HG03139 (cell line): ENCODE data around the gene DTYMK.
"Not testable (repeated sequence)": the region's sequence is repeated elsewhere in the genome, so short reads cannot be mapped to it uniquely, and the experiment has no call there.

ENCODE experiments used
- ATAC-seq: cut with Tn5 transposase; IDR thresholded peaks from one replicate; pipeline ENCODE4 v1.9.1; 2021; ENCODE audit not compliant: unreplicated experiment

The DTYMK gene

GRCh38 chr2:241686650-241687425 is at the start of gene DTYMK:
DTYMK (minus strand) TSS chr2:241686815; CDS start chr2:241686783, 32 bp downstream.
- ATAC-seq: peak; percentile 92

GRCh38 chr2:241736111-241736510 is 49.5 kb upstream of the DTYMK start:
- ATAC-seq: no peak

GRCh38 chr2:241734467-241735208 is 48.0 kb upstream of the DTYMK start, which contains the start of gene D2HGDH:
D2HGDH (plus strand) TSS chr2:241734630; CDS start chr2:241735225, 595 bp downstream.
- ATAC-seq: peak; percentile 72

DNA sequence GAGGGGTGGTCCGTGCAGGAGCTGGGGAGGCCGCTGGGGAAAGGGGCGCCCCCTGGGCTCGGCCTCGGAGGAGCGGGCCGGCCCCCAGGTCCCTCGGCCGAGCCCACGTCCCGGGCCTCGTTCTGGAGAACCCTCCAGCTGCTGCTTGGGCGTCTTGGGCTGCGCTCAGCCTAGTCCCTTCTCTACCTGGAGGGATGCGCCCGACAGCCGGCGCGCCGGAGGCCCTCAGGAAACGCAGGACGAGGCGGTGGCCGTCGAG is 47.5 kb upstream of the DTYMK start:
- ATAC-seq: peak; percentile 24

DNA sequence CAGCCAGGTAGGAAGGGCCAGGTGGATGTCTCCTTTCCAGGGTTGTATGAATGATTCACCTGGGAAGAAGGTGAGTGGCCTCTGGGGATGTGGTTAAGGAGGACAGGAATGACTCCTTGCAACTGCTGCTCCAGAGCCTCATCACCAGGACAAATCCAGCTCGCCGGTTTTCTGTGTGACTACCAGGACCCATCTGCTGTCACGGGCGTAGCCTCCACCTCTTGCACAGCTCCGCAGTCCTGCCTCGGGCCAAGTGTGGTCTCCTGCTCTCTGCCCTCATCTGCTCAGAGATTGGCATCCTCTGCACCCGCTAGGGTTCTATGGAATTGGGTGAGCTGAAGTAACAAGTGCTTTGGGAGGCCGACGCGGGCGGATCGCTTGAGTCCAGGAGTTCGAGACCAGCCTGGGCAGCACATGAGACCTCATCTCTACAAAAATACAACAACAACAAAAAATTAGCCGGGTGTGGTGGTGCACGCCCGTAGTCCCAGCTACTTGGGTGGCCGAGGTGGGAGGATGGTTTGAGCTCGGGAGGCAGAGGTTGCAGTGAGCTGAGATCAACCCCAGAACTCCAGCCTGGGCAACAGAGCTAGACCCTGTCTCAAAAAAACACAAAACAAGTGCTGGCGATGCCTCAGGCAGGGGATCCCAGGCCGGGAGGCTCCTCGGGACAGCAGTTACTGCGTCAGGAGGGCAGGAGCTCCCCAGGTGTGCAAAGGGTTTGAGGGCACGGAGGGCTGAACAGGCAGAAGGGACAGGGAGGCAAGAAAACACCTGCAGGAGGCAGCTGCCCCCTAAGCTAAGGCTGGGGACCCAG is 47.0 kb upstream of the DTYMK start:
- ATAC-seq: no peak

GRCh38 chr2:241732513-241733186 is 46.0 kb upstream of the DTYMK start:
- ATAC-seq: not testable (repeated sequence)

GRCh38 chr2:241730671-241731293 is 44.2 kb upstream of the DTYMK start:
- no peak for ATAC-seq

- ATAC-seq: no peak
These were observed 43.3 kb upstream of the DTYMK start for GRCh38 chr2:241729868-241730267.

DNA sequence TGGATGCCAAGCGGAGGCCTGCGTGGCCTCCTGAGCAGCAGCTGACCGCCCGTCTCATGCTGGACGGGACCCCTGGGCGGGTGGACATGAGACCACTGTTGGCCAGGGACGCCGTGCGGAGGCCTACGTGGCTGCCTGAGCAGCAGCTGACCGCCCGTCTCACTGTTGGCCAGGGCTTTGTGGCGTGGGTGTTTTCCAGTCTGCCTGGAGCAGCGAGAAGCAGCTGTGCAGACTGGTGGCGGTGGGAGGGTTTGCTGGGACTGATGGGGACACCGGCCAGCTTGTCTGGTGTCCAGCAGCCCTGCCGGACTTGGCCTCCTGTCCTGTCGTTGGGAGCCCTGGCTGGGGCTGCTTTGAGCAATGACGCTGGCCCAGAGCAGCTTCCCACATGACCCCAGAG is 42.0 kb upstream of the DTYMK start:
- ATAC-seq: no peak

- no peak for ATAC-seq
These were observed 41.4 kb upstream of the DTYMK start for GRCh38 chr2:241728000-241728399.

- ATAC-seq: no peak
These were observed 39.8 kb upstream of the DTYMK start for GRCh38 chr2:241726459-241726858.

DNA sequence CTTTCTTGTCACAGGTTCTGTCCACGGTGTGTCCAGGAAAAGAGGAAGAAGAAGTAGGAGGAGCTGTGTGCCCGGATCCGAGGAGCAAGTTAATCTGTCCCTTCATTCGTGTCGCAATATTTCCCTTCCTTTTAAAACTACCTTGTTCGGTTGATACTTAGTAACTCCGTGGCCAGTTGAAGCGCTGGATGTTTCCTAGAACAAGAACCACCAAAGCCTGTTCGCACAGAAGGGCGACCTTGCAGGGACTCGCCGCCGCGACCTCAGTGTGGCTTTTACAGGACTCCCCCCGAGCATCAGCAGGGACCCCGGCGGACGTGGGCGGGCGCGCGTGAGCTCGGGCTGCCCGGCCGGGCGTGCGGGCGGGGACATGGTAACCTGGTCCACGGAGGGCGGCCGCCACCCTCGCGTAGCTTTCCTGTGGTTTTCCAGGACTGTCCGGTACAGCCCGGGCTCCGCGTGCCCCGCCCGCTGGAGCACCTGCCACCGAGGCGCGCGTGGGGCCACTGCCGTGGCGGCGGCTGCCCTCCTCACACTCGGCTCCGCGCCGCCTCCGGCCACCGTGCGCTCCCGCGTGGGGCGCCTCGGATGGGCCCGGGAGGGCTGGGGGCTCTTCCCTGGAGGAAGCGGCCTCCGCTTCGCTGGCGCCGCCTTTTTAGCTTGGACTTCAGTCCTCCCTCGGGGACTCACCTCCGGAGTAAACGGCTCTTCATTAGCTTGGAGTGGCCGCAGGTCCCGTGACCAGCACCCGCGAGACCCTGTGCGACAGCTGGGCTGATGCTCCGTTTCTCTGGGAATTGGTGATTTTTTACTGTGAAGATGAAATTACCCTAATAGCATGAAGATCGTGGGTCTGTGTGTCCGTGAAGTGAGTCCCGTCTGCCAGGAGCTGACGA is 38.6 kb upstream of the DTYMK start:
- no peak for ATAC-seq

- ATAC-seq: no peak
These were observed 37.8 kb upstream of the DTYMK start for GRCh38 chr2:241724259-241724974.

DNA sequence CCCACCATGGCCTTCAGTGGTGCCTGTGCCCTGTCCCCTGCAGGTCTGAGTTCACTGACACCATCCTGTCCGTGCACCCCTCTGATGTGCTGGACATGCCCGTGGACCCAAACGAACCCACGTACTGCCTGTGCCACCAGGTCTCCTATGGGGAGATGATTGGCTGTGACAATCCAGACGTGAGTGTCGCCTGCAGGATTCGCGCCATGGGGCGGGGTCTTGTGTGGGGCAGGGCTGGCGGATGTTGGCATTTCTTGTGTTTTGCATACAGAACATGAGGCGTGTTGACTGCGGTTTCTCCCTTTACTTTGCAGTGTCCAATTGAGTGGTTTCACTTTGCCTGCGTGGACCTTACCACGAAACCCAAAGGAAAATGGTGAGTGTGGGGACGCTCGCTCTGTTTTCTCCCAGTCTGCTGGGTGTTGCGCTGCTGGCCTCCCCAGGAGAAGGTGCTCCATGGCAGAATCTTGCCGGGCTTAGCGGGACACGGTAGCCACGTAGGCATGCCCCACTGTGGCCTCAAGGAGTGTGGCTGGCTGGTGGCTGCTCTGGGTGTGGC is 36.4 kb upstream of the DTYMK start:
- ATAC-seq: no peak

- no peak for ATAC-seq
These were observed 35.2 kb upstream of the DTYMK start for GRCh38 chr2:241721852-241722251.

GRCh38 chr2:241720560-241720959 is 33.9 kb upstream of the DTYMK start:
- ATAC-seq: no peak

DNA sequence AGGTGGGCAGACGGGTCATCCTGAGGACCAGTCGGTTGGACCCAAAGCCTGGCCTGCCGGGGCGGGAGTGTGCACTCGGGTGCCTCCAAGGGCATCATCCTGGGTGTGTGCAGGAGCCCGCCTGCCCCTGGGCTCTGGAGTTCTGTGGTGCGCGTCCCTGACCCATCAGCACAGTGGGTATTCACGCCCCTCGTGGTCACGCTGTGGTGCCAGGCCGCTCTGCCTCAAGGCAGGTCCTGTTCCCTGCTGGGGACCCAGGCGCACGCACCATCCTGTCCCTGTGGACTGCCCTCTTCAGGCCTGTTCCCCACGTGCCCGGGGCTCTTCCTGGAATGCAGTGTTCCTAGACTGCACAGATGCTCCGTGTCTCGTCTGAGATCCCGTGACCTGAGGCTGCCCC is 33.5 kb upstream of the DTYMK start:
- ATAC-seq: no peak

DNA sequence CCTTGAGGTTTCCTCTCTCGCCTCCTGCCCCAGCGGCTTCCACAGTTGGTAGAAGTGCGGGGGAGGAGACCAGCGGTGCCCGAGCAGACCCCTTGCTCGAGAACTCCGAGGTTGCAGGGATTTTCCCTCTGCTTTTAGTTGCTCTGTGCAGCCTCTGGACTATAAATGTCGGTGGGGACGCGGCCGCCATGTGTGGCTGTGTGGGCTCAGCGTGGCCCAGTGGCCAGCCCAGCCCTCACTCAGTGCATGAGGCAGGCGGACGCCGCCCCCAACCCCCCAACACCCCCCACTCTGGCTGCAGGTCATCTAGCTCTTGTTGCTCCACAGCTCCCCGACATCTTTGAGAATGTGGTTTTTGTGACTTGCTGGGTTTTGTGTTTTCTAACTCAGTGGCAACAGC is 32.5 kb upstream of the DTYMK start:
- ATAC-seq: no peak

DNA sequence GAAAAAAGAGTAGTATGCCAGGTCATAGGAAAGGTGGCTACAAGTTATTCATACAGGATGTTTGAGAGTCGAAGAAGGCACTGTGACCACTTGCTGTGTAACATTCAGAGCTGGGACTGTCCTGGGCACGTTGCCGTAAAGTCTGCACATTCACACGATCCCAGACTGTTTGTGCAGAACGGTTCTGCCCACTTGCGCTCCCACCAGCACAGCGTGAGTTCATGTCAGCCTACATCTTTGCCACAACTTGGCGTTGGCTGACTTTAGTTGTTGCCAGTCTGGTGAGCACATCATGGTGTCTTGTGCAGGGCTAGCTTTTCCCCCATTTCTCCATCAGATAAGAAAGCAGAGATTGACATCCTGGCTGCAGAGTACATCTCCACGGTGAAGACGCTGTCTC is 22.3 kb upstream of the DTYMK start:
- no peak for ATAC-seq
